Right atrium auricular region (tissue), 2 donors: ENCODE results near the gene MYOM3. TPM values are rescaled to one million over a fixed set of nuclear protein-coding genes. Genes with fewer than 3 reads are reported as not detected.

ENCODE experiments used
- DNase-seq: peaks from one replicate; pipeline ENCODE4 v3.0.0-alpha.2; 2019; ENCODE audit warnings: low spot score
- H3K27ac ChIP-seq, 2 donors: fragments of 200-600 bp; sonication (generic); 1 replicate in 1 of 2; 2 replicates in 1 of 2; pipeline ENCODE4 v1.5.1; 2016 to 2019
- H3K27me3 ChIP-seq, 2 donors: fragments of 200-600 bp; sonication (generic); one replicate each; pipeline versions ENCODE4 v1.5.1 to v1.6.0; 2017 to 2019
- H3K36me3 ChIP-seq: fragments of 200-600 bp; sonication (generic); one replicate; pipeline ENCODE4 v1.5.1; 2016
- H3K4me1 ChIP-seq, 2 donors: fragments of 200-600 bp; sonication (generic); one replicate each; pipeline versions ENCODE4 v1.5.1 to v1.6.0; 2017 to 2019
- H3K4me3 ChIP-seq, 2 donors: fragments of 200-600 bp; sonication (generic); 1 replicate in 1 of 2; 2 replicates in 1 of 2; pipeline ENCODE4 v1.5.1; 2017 to 2019; ENCODE audit warnings: mild to moderate bottlenecking in 1 of 2, moderate library complexity in 1 of 2
- H3K9me3 ChIP-seq, 2 donors: fragments of 200-600 bp; sonication (generic); one replicate each; pipeline ENCODE4 v1.5.1; 2019
- total RNA-seq, 2 donors: library from RNA; depleted of rRNA; stranded (reverse); fragments of >200 nt; gene quantifications; one replicate each; pipeline ENCODE4 v1.1.0, GENCODE V29; 2016
- TF ChIP-seq, protein P1 (sequence below), 2 donors: fragments of 200-600 bp; sonication (generic); IDR thresholded peaks; one replicate each; pipeline ENCODE4 v1.5.1; 2019; ENCODE audit warnings: antibody characterized with exemption in 2 of 2

Gene MYOM3
- total RNA-seq, 2 donors from 2014 or later: 98.7 to 241 TPM

DNA sequence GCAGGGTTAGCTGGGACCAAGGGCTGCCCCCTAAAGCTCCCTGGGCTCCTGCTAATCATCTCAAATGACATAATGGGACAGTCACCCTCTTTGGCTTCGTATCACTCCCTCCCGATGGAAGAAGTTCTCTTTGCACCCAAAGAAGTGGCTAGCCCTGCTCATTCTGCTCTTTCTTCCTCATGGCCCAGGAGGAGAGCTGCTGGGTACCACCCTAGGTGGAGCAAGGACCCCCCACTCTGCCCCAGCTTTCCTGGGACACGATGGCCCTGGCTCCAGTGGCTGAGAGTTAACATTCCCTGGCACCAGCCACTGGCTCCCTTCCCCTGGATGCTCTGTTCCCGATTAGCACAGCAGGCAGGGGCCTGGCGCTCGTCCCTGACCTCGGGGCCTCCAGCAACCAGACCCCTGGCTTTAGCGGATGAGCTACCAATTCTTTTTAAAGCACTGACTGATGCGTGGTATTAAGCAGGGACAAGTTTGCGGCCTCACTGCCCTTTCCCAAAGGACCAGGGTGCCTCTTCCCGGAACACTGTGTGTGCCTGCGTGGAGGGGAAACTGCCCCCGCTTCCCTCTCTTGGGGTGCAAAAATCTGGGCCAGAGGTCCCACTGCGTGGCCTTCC is 1.2 kb downstream of the MYOM3 start:
- no peak for DNase-seq
- H3K9me3 ChIP-seq: no peaks in the 10 kb centered on the region
- peak overlapping the region; percentile 88 to 91 for H3K27ac ChIP-seq
- peaks cover 0 to 41% of the 10 kb centered on the region in 2 donors for H3K4me1 ChIP-seq
- H3K36me3 ChIP-seq: peaks cover 29% of the 10 kb centered on the region
- peaks cover 0 to 3% of the 10 kb centered on the region in 2 donors for H3K27me3 ChIP-seq
- peak overlapping the region; percentile 49 to 50 for H3K4me3 ChIP-seq
- TF ChIP-seq, protein P1, sequence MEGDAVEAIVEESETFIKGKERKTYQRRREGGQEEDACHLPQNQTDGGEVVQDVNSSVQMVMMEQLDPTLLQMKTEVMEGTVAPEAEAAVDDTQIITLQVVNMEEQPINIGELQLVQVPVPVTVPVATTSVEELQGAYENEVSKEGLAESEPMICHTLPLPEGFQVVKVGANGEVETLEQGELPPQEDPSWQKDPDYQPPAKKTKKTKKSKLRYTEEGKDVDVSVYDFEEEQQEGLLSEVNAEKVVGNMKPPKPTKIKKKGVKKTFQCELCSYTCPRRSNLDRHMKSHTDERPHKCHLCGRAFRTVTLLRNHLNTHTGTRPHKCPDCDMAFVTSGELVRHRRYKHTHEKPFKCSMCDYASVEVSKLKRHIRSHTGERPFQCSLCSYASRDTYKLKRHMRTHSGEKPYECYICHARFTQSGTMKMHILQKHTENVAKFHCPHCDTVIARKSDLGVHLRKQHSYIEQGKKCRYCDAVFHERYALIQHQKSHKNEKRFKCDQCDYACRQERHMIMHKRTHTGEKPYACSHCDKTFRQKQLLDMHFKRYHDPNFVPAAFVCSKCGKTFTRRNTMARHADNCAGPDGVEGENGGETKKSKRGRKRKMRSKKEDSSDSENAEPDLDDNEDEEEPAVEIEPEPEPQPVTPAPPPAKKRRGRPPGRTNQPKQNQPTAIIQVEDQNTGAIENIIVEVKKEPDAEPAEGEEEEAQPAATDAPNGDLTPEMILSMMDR (IDR thresholded peaks at IDR 0.05): no peak

DNA sequence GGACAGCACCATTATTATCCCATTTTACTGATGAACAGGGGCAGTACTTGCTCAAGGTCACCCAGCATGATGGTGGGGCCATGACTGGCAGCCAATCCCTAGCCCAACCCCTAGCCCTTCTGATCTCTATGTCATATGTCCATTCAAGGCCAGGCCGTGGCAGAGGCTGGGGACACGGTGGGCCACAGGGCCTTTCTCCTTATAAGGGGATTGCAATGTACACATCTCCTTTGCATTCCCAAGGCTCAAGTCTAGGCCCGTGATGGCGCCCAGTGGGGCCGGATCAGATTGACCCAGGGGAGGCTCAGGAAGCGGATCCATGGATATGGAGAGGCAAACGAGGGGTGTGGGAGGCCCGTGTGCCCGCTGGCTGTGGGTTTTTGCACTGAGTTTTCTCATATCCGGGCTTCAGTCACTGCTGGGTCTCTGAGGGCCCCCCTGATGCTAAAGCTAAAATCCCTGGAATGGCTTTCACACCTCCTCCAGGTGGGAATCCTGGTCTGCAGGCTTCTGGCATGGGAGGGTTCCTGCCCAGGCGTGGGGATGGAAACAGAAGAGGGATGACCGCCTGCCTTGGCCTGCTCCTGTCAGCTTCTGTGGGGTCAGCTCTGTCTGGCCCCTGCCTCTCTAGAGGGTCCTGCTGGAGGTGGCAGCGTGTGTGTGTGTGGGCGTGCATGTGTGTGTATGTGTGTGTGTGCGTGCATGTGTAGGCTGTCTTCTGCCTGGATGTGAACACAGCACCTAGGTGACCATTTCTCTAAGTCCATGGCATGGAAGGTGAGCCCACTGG is 2.1 kb downstream of the MYOM3 start:
- H3K4me3 ChIP-seq: peak overlapping the region; percentile 49 to 50
- H3K36me3 ChIP-seq: peaks cover 38% of the 10 kb centered on the region
- peaks cover 0 to 41% of the 10 kb centered on the region in 2 donors for H3K4me1 ChIP-seq
- no peaks in the 10 kb centered on the region for H3K9me3 ChIP-seq
- H3K27ac ChIP-seq: peak overlapping the region; percentile 88 to 91
- no peak for DNase-seq
- TF ChIP-seq, protein P1 (IDR thresholded peaks at IDR 0.05): no peak
- peaks cover 0 to 3% of the 10 kb centered on the region in 2 donors for H3K27me3 ChIP-seq

DNA sequence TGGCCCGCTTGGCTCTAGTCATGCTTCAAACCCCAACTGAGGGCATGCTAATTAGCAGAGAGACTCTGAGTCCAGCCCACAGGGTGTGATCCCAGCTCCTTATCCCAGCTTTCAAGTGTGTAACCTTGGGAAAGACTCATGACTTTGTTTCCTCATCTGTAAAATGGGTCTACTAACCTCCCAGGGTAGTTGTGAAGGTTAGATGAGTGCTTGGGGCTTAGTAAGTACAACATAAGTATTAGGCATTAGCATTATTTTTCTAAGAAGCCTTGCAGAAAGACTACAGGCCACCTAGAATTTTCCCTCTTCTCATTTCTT is 2.8 kb downstream of the MYOM3 start:
- no peak for DNase-seq
- Histone ChIP-seq H3K9me3 (no peaks in the 10 kb centered on the region), H3K36me3 (peaks cover 43% of the 10 kb centered on the region), H3K4me3 (peak overlapping the region in 1 of 2 donors; percentile 8), H3K27ac (peak overlapping the region; percentile 88 to 91), H3K4me1 (peaks cover 0 to 41% of the 10 kb centered on the region in 2 donors), H3K27me3 (no peaks in the 10 kb centered on the region)
- TF ChIP-seq, protein P1 (IDR thresholded peaks at IDR 0.05): no peak

DNA sequence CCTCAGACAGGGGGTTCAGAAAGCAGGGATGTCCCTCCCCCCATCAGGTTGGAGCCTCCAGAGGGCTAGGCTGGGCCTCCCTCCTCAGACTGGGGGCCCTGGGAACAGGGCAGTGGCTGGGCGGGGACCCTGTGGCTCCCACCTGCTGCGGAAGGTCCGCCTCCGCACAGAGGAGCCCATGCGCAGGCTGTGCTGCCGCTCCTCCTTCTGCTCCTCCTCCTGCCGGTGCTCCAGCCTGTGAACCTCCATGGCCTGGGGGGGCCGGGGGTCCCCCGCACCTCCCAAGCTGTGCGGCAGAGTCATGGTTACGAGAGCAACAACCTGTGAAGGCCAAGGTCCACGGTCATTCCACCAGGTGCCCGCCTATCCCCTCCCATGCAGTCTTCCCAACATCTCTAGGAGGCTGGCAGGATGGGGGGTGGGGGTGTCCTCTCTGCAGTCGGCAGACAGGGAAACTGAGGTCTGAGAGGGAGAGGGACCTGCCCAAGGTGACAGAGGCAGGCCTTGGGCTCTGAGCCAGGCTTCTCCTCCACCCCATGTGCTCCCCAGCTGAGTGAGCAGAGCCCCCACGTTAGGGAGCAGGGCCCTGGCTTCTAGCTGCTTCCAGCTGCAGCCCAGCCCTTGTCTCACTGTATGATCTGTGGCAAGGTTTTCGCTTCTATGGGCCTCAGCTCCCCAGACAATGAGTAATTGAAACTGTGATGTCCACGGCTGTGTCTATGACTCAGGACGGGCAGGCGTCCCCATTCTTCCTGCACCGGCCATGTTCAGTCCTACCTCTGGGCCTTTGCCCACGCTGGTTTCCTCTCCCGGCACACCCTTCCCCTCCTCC is 3.4 kb downstream of the MYOM3 start:
- Histone ChIP-seq H3K27me3 (no peaks in the 10 kb centered on the region), H3K4me3 (peak overlapping the region in 1 of 2 donors; percentile 8), H3K36me3 (peaks cover 43% of the 10 kb centered on the region), H3K27ac (peak overlapping the region; percentile 88 to 91), H3K9me3 (no peaks in the 10 kb centered on the region), H3K4me1 (peaks cover 0 to 47% of the 10 kb centered on the region in 2 donors)
- DNase-seq: no peak
- TF ChIP-seq, protein P1 (IDR thresholded peaks at IDR 0.05): no peak

DNA sequence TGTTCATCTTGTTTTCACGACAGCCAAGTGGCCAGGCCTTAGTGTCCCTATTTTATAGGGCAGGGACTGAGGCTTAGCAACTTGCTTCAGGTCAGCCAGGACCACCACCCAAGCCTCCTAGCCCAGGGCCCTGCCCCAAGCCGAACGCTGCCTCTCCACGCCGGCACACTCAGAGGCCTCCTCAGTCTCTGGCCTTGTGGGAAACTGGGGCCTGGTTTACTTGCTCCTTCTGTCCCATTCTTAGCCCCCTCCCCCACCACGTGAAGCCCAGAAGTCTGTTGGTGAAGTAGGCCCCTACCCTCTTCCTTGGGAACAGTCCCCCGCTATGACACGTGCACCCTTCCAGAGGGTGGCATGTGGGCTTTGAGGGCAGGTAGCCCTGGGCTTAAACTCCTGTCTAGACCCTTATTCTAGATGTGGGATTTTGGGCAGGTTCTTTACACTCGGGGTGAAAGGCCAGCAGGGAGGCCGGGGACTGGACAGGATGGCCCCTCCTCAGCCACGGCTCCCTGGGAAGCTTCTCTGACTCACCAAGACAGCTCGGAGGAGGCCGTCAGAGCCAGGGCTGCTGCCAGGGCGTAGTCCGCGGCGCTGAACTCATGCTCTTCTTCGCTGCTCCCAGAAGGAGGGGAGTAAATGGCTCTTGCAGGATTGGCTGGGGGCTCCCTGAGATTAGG is 4.3 kb downstream of the MYOM3 start:
- no peak for DNase-seq
- H3K27me3 ChIP-seq: no peaks in the 10 kb centered on the region
- H3K36me3 ChIP-seq: peaks cover 43% of the 10 kb centered on the region
- H3K4me3 ChIP-seq: no peak overlapping the region
- TF ChIP-seq, protein P1 (IDR thresholded peaks at IDR 0.05): no peak
- peaks cover 0 to 52% of the 10 kb centered on the region in 2 donors for H3K4me1 ChIP-seq
- peak overlapping the region; percentile 88 to 91 for H3K27ac ChIP-seq
- no peaks in the 10 kb centered on the region for H3K9me3 ChIP-seq
